Loucy (cell line): Measurements from ENCODE around the gene CMTR2.
"Not testable (repeated sequence)": the region's sequence is repeated elsewhere in the genome, so short reads cannot be mapped to it uniquely, and the experiment has no call there.

Source experiments
- H2AFZ ChIP-seq: fragments of 200-600 bp; sonication (generic); 2 replicates; pipeline ENCODE4 v1.6.0; 2016; ENCODE audit warnings: antibody characterized with exemption, mild to moderate bottlenecking, low read length, moderate library complexity
- H3F3A ChIP-seq: fragments of 200-600 bp; 2 replicates; pipeline ENCODE4 v1.6.0; 2016; ENCODE audit warnings: antibody characterized with exemption, low read depth, mild to moderate bottlenecking
- H3K27me3 ChIP-seq: fragments of 200-600 bp; sonication (generic); 2 replicates; pipeline ENCODE4 v1.6.1; 2014; ENCODE audit warnings: low read length, mild to moderate bottlenecking; ENCODE audit not compliant: insufficient read depth, poor library complexity, severe bottlenecking
- H3K36me3 ChIP-seq: fragments of 200-600 bp; sonication (generic); 2 replicates; pipeline ENCODE4 v1.6.1; 2016; ENCODE audit warnings: low read length; ENCODE audit not compliant: insufficient read depth
- H3K4me1 ChIP-seq: fragments of 200-600 bp; sonication (generic); 2 replicates; pipeline ENCODE4 v1.5.1; 2014; ENCODE audit warnings: low read length, mild to moderate bottlenecking; ENCODE audit not compliant: insufficient read depth, poor library complexity, severe bottlenecking
- H3K4me2 ChIP-seq: fragments of 200-600 bp; sonication (generic); 2 replicates; pipeline ENCODE4 v1.6.0; 2014; ENCODE audit warnings: antibody characterized with exemption, low read length, low read depth, mild to moderate bottlenecking; ENCODE audit not compliant: poor library complexity, severe bottlenecking
- H3K4me3 ChIP-seq: fragments of 200-600 bp; sonication (generic); 2 replicates; pipeline ENCODE4 v1.5.1; 2014; ENCODE audit warnings: low read length, mild to moderate bottlenecking, mixed read lengths; ENCODE audit not compliant: poor library complexity, severe bottlenecking
- H3K79me2 ChIP-seq: fragments of 200-600 bp; sonication (generic); 2 replicates; pipeline ENCODE4 v1.6.1; 2014; ENCODE audit warnings: low read length; ENCODE audit not compliant: insufficient read depth
- H3K9ac ChIP-seq: fragments of 200-600 bp; sonication (generic); 2 replicates; pipeline ENCODE4 v1.6.0; 2014; ENCODE audit warnings: mild to moderate bottlenecking, low read depth, low read length, moderate library complexity; ENCODE audit not compliant: poor library complexity, severe bottlenecking
- H3K9me2 ChIP-seq: fragments of 200-600 bp; sonication (generic); replicated peaks from 2 replicates; pipeline ENCODE4 v1.6.1; 2016; ENCODE audit warnings: low read depth, low read length, mixed read lengths
- H3K9me3 ChIP-seq: fragments of 200-600 bp; sonication (generic); 2 replicates; pipeline ENCODE4 v1.6.1; 2014; ENCODE audit warnings: mild to moderate bottlenecking, antibody characterized with exemption, low read length, low read depth; ENCODE audit not compliant: insufficient read depth
- H4K20me1 ChIP-seq: fragments of 200-600 bp; sonication (generic); 2 replicates; pipeline ENCODE4 v1.6.0; 2014; ENCODE audit warnings: antibody characterized with exemption, low read length, mild to moderate bottlenecking; ENCODE audit not compliant: insufficient read depth, poor library complexity, severe bottlenecking
- CTCF ChIP-seq: fragments of 200-600 bp; sonication (generic); conservative IDR thresholded peaks from 2 replicates; pipeline ENCODE4 v1.5.1; 2014; ENCODE audit warnings: mild to moderate bottlenecking, antibody characterized with exemption, low read length
- EZH2phosphoT487 ChIP-seq: fragments of 200-600 bp; IDR thresholded peaks from 2 replicates; pipeline ENCODE4 v1.6.1; 2018; ENCODE audit warnings: antibody characterized with exemption, mild to moderate bottlenecking, moderate library complexity, borderline replicate concordance

The CMTR2 gene

GRCh38 chr16:71319999-71320398 is 30.8 kb upstream of the CMTR2 start:
- Histone ChIP-seq H3K9ac (no peak overlapping the region), H3K9me2 (no peaks in the 10 kb centered on the region), H2AFZ (no peak overlapping the region), H3K79me2 (no peaks in the 10 kb centered on the region), H3K4me2 (no peak overlapping the region), H3K4me1 (no peaks in the 10 kb centered on the region), H3K36me3 (no peaks in the 10 kb centered on the region), H3K4me3 (no peak overlapping the region), H4K20me1 (no peaks in the 10 kb centered on the region), H3F3A (no peaks in the 10 kb centered on the region), H3K9me3 (no peaks in the 10 kb centered on the region), H3K27me3 (no peaks in the 10 kb centered on the region)
- no peak for TF ChIP-seq CTCF
- TF ChIP-seq EZH2phosphoT487: no peak

DNA sequence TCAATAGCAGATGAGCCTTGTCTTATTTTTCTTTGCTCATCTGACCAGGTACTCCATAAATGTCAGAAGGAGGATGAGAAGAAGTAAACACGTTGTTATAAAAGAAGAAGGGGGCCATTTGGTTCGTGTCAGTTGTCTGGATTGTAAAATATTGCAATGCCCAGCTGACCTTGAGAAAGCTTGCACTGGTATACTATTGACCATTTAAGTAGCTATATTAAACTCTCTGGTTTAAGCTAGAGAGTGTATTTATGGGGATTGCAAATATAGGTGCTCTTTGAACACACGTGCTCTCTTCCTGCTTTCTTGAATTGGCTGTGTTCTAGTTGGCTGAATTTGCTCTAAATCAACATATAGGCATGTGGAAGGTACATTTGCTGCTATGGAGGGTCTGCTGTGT is 26.1 kb upstream of the CMTR2 start:
- no peaks in the 10 kb centered on the region for H3K27me3 ChIP-seq
- no peaks in the 10 kb centered on the region for H3K79me2 ChIP-seq
- no peaks in the 10 kb centered on the region for H4K20me1 ChIP-seq
- no peak overlapping the region for H3K9ac ChIP-seq
- no peaks in the 10 kb centered on the region for H3K9me3 ChIP-seq
- H3K9me2 ChIP-seq: no peaks in the 10 kb centered on the region
- no peaks in the 10 kb centered on the region for H3F3A ChIP-seq
- H2AFZ ChIP-seq: no peak overlapping the region
- H3K36me3 ChIP-seq: no peaks in the 10 kb centered on the region
- H3K4me2 ChIP-seq: no peak overlapping the region
- H3K4me1 ChIP-seq: no peaks in the 10 kb centered on the region
- no peak overlapping the region for H3K4me3 ChIP-seq
- TF ChIP-seq CTCF (no peak), EZH2phosphoT487 (no peak)

DNA sequence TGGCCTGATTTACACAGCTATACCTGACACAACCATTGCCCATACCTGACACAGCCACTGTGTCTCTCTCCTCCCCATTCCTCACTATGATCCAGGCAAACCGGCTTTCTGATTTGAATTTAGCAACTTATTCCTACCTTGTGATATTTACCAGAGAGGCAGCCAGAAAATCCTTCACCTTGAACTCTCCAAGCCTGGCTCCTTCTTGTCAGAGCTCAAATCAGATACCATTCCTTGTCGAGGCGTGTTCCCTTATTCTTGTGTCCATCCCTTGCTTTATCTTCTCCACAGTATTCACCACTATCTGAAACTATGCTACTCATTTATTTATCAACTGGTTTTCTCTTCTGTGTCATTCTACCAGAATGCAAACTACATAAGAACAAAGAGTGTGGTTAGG is 24.4 kb upstream of the CMTR2 start:
- H3K9ac ChIP-seq, H4K20me1 ChIP-seq, H2AFZ ChIP-seq, H3F3A ChIP-seq, H3K36me3 ChIP-seq, H3K4me1 ChIP-seq, H3K27me3 ChIP-seq, H3K79me2 ChIP-seq, H3K9me2 ChIP-seq, H3K4me3 ChIP-seq, H3K9me3 ChIP-seq, H3K4me2 ChIP-seq: not testable (repeated sequence)

DNA sequence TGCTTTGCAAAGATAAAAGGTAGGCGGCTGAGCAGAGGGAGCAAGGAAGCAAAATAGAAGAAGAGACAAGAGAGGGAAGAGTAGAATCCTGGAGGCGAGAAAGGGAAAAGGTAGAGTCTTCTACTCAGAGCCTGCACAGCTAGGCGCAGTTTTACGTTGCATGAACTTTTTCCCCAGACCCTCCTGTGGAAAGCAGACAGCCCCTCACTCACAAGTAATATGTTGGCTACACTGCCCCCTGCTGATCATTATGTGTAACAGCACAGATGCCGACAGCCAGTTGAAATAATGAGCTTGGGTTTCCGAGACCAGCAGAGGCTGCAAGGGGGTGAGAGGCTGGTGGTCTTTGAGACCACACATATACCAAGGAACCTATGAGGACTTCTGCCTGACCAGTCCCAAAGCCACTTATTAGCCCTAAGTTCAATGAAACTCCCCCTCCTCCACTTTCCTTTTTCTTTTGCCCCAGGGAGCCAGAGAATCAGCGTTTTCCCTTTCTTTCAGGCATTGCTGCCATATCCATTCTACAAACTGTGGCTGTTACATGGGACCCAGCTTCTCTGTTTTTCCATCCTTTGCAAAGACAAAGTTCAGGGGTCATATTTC is 22.5 kb upstream of the CMTR2 start:
- no peak overlapping the region for H3K4me2 ChIP-seq
- no peaks in the 10 kb centered on the region for H4K20me1 ChIP-seq
- no peak overlapping the region for H3K9ac ChIP-seq
- H3K4me1 ChIP-seq: no peaks in the 10 kb centered on the region
- H3K9me2 ChIP-seq: no peaks in the 10 kb centered on the region
- no peaks in the 10 kb centered on the region for H3F3A ChIP-seq
- H3K27me3 ChIP-seq: peaks cover 4% of the 10 kb centered on the region
- H2AFZ ChIP-seq: no peak overlapping the region
- H3K4me3 ChIP-seq: no peak overlapping the region
- no peaks in the 10 kb centered on the region for H3K36me3 ChIP-seq
- no peaks in the 10 kb centered on the region for H3K9me3 ChIP-seq
- TF ChIP-seq CTCF: peak; percentile 91
- no peak for TF ChIP-seq EZH2phosphoT487
- no peaks in the 10 kb centered on the region for H3K79me2 ChIP-seq
